ENCODE data around the gene JAZF1.

The JAZF1 gene

GRCh38 chr7:28108747-28109146 lies 71.8 kb downstream of the JAZF1 start:
- no peak for DNase-seq (ENCODE audit: low read depth in 2 of 3, low spot score in 2 of 3)

GRCh38 chr7:28107960-28108359 lies 72.6 kb downstream of the JAZF1 start:
- no peak for DNase-seq (ENCODE audit: low read depth in 2 of 3, low spot score in 2 of 3)

GRCh38 chr7:28106321-28106829 lies 74.2 kb downstream of the JAZF1 start:
- no peak for DNase-seq (ENCODE audit: low read depth in 2 of 3, low spot score in 2 of 3)

DNA sequence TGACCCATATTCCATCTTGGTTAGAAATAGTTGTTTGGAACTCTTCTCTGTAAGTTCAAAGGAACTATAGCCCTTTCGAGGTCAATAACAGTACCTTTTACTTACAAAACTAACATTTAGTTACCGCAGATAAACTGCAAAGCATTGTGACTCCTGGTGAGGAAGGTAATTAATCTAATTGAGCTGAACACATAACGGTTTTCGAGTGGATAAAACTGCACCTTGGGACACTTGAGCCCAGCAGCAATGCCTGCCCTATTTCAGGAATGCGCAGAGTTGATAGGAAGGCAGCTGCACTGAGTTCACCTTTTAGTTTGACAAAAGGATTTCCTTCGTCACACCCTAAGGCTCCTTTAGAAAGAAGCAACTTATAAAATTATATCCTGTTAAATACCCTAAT lies 75.4 kb downstream of the JAZF1 start:
- DNase-seq (ENCODE audit: low read depth in 2 of 3, low spot score in 2 of 3) = no peak

DNA sequence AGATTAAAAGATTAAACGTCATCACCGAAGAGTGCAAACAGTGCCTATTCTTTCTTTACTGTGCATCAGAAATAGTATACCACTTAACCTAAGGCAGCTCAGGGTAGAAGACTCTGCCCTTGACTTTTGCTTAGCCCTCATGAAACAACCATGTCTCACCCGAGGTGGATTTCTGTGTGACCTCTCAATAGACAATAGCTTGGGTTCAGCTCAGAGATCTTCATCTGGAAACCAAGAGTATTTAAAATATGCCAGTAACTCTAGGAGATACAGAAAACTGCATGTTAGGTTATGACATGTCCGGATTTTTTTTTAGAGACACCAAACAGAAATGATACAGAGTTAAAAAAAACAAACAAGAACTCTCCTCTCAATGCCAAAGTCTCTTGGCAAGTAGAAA lies 75.8 kb downstream of the JAZF1 start:
- no peak for DNase-seq (ENCODE audit: low read depth in 2 of 3, low spot score in 2 of 3)

GRCh38 chr7:28104041-28104541 lies 76.5 kb downstream of the JAZF1 start:
- DNase-seq (ENCODE audit: low read depth in 2 of 3, low spot score in 2 of 3) = no peak

DNA sequence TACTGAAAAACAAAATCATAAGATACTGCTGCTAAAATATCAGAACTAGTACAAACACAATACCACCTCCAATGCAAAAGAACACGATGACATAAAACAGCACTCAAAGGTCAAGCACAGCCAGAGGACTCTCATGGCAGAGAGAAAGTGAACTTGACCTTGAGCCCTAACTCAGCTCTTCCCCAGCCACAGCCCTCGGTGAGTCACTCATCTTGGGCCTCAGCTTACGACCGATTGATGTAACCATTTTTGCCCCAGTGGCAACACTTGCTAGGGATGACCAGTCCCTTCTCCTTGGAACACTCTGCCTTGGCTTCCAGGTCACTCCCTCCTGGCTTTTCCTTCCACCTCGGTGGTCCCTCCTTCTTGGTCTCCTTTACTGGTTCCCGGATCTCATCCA lies 77.8 kb downstream of the JAZF1 start:
- DNase-seq (ENCODE audit: low read depth in 2 of 3, low spot score in 2 of 3) = no peak

DNA sequence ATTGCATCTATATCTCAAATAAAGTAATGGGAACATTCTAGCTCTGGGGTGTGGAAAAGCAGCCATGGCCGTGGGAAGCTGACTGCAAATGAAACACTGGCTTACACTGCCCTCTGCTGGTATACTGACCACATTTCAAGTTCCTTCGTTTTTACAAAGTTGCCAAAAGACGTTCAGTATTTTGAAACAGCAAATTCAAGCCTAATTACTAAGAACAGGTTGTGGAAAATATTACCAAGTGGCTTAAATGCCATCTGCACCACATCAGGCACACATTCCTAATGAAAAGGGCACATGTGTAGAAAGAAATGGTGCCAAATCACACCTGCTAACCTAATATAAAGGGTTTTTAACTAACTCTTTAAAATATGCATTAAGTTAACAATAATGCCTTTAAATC lies 83.9 kb downstream of the JAZF1 start:
- peak in 1 of 3 experiments; percentile 7 for DNase-seq (ENCODE audit: low read depth in 2 of 3, low spot score in 2 of 3)

GRCh38 chr7:28095231-28095630 lies 85.4 kb downstream of the JAZF1 start:
- no peak for DNase-seq (ENCODE audit: low read depth in 2 of 3, low spot score in 2 of 3)

- DNase-seq (ENCODE audit: low read depth in 2 of 3, low spot score in 2 of 3) = peak; percentile 23 to 48 (median 31)
Measured at GRCh38 chr7:28093623-28094232, 86.9 kb downstream of the JAZF1 start.

GRCh38 chr7:28091190-28091589 lies 89.4 kb downstream of the JAZF1 start:
- DNase-seq (ENCODE audit: low read depth in 2 of 3, low spot score in 2 of 3) = no peak

DNA sequence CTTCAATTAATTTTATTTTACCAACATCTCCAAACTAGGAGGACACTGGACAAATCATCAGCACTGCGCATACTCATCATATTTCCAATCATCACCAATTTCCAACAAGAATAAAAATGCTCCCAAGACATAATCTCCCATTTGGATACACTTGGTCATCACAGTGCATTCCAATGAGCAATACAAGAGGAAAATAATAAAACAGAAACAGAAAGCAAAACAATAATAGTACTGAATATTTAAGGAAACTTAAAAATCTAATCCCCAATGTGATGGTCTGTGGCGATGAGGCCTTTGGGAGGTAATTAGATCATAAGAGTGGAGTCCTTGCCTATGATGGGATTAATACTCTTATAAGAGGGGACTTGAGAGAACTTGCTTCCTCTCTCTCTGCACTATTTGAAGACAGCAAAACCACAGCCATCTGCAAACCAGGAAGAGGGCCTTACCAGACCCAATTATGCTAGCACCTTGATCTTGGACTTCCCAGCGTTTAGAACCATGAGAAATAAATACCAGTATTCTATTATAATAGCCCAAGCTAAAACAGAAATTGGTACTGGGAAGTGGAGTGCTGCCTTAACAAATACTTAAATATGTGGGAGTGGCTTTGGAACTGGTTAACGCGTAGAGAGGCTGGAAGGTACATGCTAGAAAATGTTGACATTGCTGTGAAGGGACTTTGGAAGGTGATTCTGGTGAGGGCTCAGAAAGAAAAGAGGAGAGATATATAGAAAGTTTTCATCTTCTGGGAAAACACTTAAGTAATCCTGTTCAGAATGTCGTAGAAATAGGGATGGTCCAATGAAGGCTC lies 91.5 kb downstream of the JAZF1 start:
- no peak for DNase-seq (ENCODE audit: low read depth in 2 of 3, low spot score in 2 of 3)

DNA sequence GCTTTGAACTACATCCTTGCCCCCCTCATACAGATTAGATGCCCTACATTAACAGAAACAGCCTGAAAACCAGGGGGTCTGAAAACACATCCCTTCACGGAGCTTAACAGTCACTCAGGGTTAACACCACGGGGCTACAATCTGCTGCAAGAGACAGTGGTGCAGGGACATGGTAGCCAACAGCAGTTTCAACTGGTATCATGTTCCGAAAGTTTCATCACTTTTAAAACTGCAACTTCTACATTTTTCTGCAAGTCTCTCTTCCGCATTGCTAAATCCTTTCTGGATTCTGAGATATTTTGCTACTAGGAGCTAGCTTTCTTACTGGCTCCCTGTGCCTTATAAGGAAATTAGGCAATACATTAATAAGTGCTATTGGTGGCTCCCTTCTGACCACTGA lies 92.6 kb downstream of the JAZF1 start:
- no peak for DNase-seq (ENCODE audit: low read depth in 2 of 3, low spot score in 2 of 3)

GRCh38 chr7:28086198-28086597 lies 94.4 kb downstream of the JAZF1 start:
- DNase-seq (ENCODE audit: low read depth in 2 of 3, low spot score in 2 of 3) = no peak

DNA sequence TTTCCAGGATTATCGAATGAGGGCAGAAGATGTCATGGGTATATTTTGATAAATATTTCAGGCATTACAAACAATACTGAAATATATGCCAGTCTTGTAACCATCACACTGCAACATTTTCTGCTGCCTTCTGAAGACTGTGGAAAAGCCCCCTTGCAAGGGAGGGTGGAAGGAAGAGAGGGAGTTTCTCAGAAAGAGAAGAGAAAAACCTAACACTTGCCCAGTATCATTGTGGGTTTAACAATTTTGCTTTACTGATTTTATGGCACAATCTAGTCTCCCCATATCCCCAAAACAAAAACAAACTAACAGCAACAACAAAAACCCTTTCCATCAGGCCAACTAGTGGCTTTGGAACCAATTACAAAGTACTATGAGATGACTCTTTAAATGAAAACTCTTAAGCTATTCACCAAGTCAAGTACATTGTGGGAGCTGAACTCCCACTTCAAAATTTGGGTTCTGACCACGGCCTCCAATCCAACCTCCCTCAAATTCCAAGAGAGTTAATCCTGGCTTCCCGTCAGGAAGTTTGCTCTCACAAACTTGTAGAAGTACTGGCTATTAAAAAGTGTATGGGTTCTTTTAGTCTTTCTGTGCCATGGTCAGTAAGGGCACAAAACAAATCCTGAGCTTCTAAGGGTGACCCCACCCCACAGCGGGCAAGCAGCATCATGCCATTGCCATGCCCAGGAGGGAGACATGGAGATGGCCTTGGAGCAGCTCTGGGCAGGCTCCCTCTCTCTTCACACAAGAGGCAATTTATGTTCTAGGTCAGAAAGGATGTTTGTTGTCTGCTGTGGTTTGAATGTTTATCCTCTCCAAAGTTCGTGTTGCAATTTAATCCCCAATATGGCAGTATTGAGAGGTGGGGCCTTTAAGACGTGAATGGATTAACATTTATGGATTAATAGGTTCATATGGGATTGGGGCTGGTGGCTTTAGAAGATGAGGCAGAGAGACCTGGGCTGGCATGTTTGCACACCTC lies 96.3 kb downstream of the JAZF1 start:
- DNase-seq (ENCODE audit: low read depth in 2 of 3, low spot score in 2 of 3) = no peak

DNA sequence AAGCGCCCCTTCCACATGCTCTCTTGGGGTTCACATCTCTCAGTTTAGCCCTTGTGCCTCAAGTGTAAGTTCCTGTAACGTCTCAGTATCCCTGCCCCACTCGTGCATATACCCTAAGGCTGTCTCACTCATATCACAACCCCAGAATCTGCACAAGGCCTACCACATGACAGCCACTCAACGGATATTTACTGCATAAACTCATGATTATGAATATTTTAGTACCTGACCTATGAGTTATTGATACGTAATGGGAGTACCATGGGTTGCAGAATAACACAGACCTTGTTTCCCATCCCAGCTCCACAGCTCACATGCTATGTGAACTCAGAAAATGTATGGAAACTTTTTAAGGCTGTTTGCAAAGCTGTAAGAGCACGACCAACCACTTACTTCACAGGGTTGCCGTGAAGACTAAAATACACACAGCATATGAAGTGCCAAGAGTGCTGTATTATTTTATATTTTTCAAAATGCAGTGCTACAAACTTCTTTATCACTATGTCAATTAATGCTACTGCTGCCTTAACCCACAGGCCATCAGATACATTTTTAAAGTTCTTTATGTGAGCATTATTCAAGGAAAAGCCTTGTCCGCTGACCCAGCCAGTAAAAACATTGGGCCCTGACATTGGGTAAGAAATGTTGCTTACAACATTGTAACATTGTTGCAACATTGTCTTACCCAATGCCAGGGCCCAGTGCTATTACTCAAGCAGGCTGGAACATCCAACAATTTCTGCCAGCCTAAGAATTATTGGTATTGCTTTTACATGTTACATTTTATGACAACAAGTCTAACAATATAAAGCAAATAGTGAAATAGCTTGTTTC lies 97.2 kb downstream of the JAZF1 start:
- no peak for DNase-seq (ENCODE audit: low read depth in 2 of 3, low spot score in 2 of 3)

DNA sequence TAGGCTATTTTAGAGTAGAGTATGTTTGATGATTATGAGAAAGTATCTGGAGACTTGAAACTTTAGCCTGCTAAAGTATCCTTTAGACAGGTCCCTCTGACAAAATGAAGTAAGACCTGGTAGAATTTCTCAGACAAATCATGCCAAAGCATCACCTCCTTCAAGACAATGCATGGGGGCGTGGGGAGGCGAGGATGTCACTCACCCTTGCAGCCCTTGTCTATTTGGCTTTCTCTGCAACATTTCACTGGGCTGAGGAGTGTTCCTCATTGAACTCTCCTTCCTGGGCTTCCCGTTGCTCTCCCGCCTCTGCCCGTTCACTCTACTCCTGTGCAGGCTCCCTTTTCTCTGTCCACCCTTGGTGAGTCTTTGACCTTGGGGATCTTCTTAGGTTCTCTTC lies 98.5 kb downstream of the JAZF1 start:
- DNase-seq (ENCODE audit: low read depth in 2 of 3, low spot score in 2 of 3) = no peak

DNA sequence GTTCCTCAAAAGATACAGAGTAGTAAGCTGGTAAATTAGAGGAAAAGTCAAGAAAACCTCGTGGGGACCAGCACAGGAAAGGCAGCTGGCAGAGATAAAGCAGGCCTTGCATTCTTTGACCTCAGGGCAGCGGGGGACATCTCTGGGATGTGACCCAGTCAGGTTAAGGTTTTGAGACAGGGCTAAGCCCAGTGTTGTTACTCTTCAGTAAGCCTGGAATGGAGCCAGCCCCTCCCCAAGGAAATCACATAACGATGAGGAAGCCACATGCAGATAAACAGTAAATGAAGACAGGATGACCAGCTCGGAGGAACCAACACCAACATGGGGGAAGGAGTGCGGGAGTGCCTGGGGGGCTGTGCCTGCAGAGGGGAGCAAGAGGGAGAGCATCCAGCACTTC lies 99.6 kb downstream of the JAZF1 start:
- DNase-seq (ENCODE audit: low read depth in 2 of 3, low spot score in 2 of 3) = no peak

DNA sequence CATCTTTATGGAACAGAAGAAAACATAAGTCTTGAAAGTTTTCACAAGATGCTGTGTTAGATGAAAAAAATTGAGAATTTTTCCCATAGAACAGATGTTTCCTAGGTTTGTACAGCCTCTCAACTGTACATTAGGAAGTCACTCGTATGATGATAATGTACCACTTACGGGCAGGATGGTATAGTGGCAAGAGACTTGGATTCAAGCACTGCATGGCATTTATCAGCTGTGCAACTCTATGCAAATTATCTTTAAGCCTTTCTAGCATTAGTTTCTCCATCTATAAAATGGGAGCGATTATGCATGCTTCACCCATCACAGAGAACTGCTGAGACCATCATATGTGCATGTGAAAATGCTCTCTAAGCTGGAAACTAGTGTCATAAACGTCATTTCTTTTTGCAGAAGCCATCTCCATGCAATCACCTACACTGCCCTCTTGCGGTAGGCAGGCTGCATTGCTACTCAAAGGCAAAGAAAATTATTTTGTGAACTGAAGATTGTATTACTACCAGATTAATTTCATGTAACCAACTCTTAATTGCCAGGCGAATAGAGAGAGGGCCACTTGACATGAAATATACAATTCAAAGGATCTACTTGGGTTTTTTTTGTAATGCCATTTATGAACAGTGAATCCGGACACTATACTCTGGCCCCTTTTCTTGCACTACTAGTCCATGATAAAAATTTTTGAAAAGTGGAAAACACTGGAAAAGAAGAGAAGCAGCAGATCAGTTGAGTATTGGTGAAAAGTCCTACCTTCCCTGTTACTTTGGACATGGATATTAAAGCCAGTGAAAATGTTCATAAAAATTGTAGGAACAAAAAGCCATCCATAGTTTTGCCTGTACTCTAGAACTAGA lies 102.3 kb downstream of the JAZF1 start:
- DNase-seq (ENCODE audit: low read depth in 2 of 3, low spot score in 2 of 3) = peak in 1 of 3 experiments; percentile 17
